ENCODE results near the gene NF2.
A peak's percentile ranks its signal among the peaks of the same experiment; 100 is the strongest.
"Not testable (repeated sequence)": the region's sequence is repeated elsewhere in the genome, so short reads cannot be mapped to it uniquely, and the experiment has no call there.

Gene NF2

GRCh38 chr22:29580200-29580810 lies 23.1 kb upstream of the NF2 start:
- Histone ChIP-seq H3K9me3 (ENCODE audit: control insufficient read depth, insufficient read depth, low read length) (no peaks in the 10 kb centered on the region), H3K36me3 (ENCODE audit: insufficient read depth, low read length) (peaks cover 6% of the 10 kb centered on the region; the same call in 1 of the 2 replicates), H3K9ac (ENCODE audit: low read depth, low read length) (peak overlapping the region; percentile 51), H3K4me1 (ENCODE audit: insufficient read depth, low read length) (peaks cover 4% of the 10 kb centered on the region; the same call in 1 of the 2 replicates)

- Histone ChIP-seq H3K4me1 (ENCODE audit: insufficient read depth, low read length) (peaks cover 4% of the 10 kb centered on the region; the same call in 1 of the 2 replicates), H3K9me3 (ENCODE audit: control insufficient read depth, insufficient read depth, low read length) (no peaks in the 10 kb centered on the region), H3K9ac (ENCODE audit: low read depth, low read length) (peak overlapping the region; percentile 51; the same call in 1 of the 2 replicates), H3K36me3 (ENCODE audit: insufficient read depth, low read length) (peaks cover 6% of the 10 kb centered on the region; the same call in 1 of the 2 replicates)
Observed at GRCh38 chr22:29581799-29582198, 21.6 kb upstream of the NF2 start.

- Histone ChIP-seq H3K9ac (ENCODE audit: low read depth, low read length) (no peak overlapping the region), H3K4me1 (ENCODE audit: insufficient read depth, low read length) (no peaks in the 10 kb centered on the region), H3K9me3 (ENCODE audit: control insufficient read depth, insufficient read depth, low read length) (no peaks in the 10 kb centered on the region), H3K36me3 (ENCODE audit: insufficient read depth, low read length) (no peaks in the 10 kb centered on the region)
Observed at GRCh38 chr22:29584975-29585374, 18.5 kb upstream of the NF2 start.

- H3K9me3 ChIP-seq (ENCODE audit: control insufficient read depth, insufficient read depth, low read length); H3K4me1 ChIP-seq (ENCODE audit: insufficient read depth, low read length); H3K36me3 ChIP-seq (ENCODE audit: insufficient read depth, low read length); H3K9ac ChIP-seq (ENCODE audit: low read depth, low read length): not testable (repeated sequence)
Observed at GRCh38 chr22:29586193-29586705, 17.2 kb upstream of the NF2 start.

- Histone ChIP-seq H3K9me3 (ENCODE audit: control insufficient read depth, insufficient read depth, low read length) (no peaks in the 10 kb centered on the region), H3K36me3 (ENCODE audit: insufficient read depth, low read length) (no peaks in the 10 kb centered on the region), H3K9ac (ENCODE audit: low read depth, low read length) (no peak overlapping the region), H3K4me1 (ENCODE audit: insufficient read depth, low read length) (no peaks in the 10 kb centered on the region)
Observed at GRCh38 chr22:29587938-29588699, 15.3 kb upstream of the NF2 start.

GRCh38 chr22:29593923-29594322 lies 9.5 kb upstream of the NF2 start:
- H3K4me1 ChIP-seq (ENCODE audit: insufficient read depth, low read length): no peaks in the 10 kb centered on the region
- H3K36me3 ChIP-seq (ENCODE audit: insufficient read depth, low read length): no peaks in the 10 kb centered on the region
- H3K9ac ChIP-seq (ENCODE audit: low read depth, low read length): no peak overlapping the region
- H3K9me3 ChIP-seq (ENCODE audit: control insufficient read depth, insufficient read depth, low read length): no peaks in the 10 kb centered on the region

- not testable (repeated sequence) for H3K9me3 ChIP-seq (ENCODE audit: control insufficient read depth, insufficient read depth, low read length); H3K36me3 ChIP-seq (ENCODE audit: insufficient read depth, low read length)
Observed at GRCh38 chr22:29594447-29594846, 9.0 kb upstream of the NF2 start.

GRCh38 chr22:29596408-29596807 lies 7.0 kb upstream of the NF2 start:
- H3K4me1 ChIP-seq (ENCODE audit: insufficient read depth, low read length): no peaks in the 10 kb centered on the region
- H3K9ac ChIP-seq (ENCODE audit: low read depth, low read length): no peak overlapping the region
- no peaks in the 10 kb centered on the region for H3K9me3 ChIP-seq (ENCODE audit: control insufficient read depth, insufficient read depth, low read length)
- no peaks in the 10 kb centered on the region for H3K36me3 ChIP-seq (ENCODE audit: insufficient read depth, low read length)

More at GRCh38 chr22:29594447-29594846, 9.0 kb upstream of the NF2 start:
- H3K4me1 ChIP-seq (ENCODE audit: insufficient read depth, low read length); H3K9ac ChIP-seq (ENCODE audit: low read depth, low read length): not testable (repeated sequence)

GRCh38 chr22:29597871-29598683 lies 5.4 kb upstream of the NF2 start:
- H3K36me3 ChIP-seq (ENCODE audit: insufficient read depth, low read length); H3K4me1 ChIP-seq (ENCODE audit: insufficient read depth, low read length); H3K9me3 ChIP-seq (ENCODE audit: control insufficient read depth, insufficient read depth, low read length): not testable (repeated sequence)
- peak overlapping the region; percentile 32; the same call in 1 of the 2 replicates for H3K9ac ChIP-seq (ENCODE audit: low read depth, low read length)

- Histone ChIP-seq H3K4me1 (ENCODE audit: insufficient read depth, low read length) (no peaks in the 10 kb centered on the region), H3K36me3 (ENCODE audit: insufficient read depth, low read length) (no peaks in the 10 kb centered on the region), H3K9me3 (ENCODE audit: control insufficient read depth, insufficient read depth, low read length) (no peaks in the 10 kb centered on the region), H3K9ac (ENCODE audit: low read depth, low read length) (no peak overlapping the region)
Observed at GRCh38 chr22:29598684-29599020, 4.8 kb upstream of the NF2 start.

GRCh38 chr22:29604076-29604360 lies 585 bp downstream of the NF2 start:
- Histone ChIP-seq H3K4me1 (ENCODE audit: insufficient read depth, low read length) (peaks cover 20% of the 10 kb centered on the region), H3K36me3 (ENCODE audit: insufficient read depth, low read length) (no peaks in the 10 kb centered on the region), H3K9ac (ENCODE audit: low read depth, low read length) (peak overlapping the region; percentile 99), H3K9me3 (ENCODE audit: control insufficient read depth, insufficient read depth, low read length) (no peaks in the 10 kb centered on the region)

- no peaks in the 10 kb centered on the region for H3K9me3 ChIP-seq (ENCODE audit: control insufficient read depth, insufficient read depth, low read length)
- peaks cover 20% of the 10 kb centered on the region for H3K4me1 ChIP-seq (ENCODE audit: insufficient read depth, low read length)
- H3K36me3 ChIP-seq (ENCODE audit: insufficient read depth, low read length): no peaks in the 10 kb centered on the region
- H3K9ac ChIP-seq (ENCODE audit: low read depth, low read length): no peak overlapping the region
Observed at GRCh38 chr22:29605527-29605850, 2.1 kb downstream of the NF2 start.

- Histone ChIP-seq H3K4me1 (ENCODE audit: insufficient read depth, low read length) (peaks cover 20% of the 10 kb centered on the region), H3K36me3 (ENCODE audit: insufficient read depth, low read length) (no peaks in the 10 kb centered on the region), H3K9me3 (ENCODE audit: control insufficient read depth, insufficient read depth, low read length) (no peaks in the 10 kb centered on the region), H3K9ac (ENCODE audit: low read depth, low read length) (no peak overlapping the region)
Observed at GRCh38 chr22:29606320-29606719, 2.9 kb downstream of the NF2 start.

GRCh38 chr22:29607426-29607825 lies 4.0 kb downstream of the NF2 start:
- Histone ChIP-seq H3K4me1 (ENCODE audit: insufficient read depth, low read length) (peaks cover 20% of the 10 kb centered on the region), H3K9ac (ENCODE audit: low read depth, low read length) (no peak overlapping the region), H3K36me3 (ENCODE audit: insufficient read depth, low read length) (no peaks in the 10 kb centered on the region), H3K9me3 (ENCODE audit: control insufficient read depth, insufficient read depth, low read length) (no peaks in the 10 kb centered on the region)

- Histone ChIP-seq H3K9me3 (ENCODE audit: control insufficient read depth, insufficient read depth, low read length) (no peaks in the 10 kb centered on the region), H3K9ac (ENCODE audit: low read depth, low read length) (no peak overlapping the region), H3K36me3 (ENCODE audit: insufficient read depth, low read length) (no peaks in the 10 kb centered on the region)
Observed at GRCh38 chr22:29609139-29609538, 5.7 kb downstream of the NF2 start.

More at GRCh38 chr22:29609139-29609538, 5.7 kb downstream of the NF2 start:
- H3K4me1 ChIP-seq (ENCODE audit: insufficient read depth, low read length): peaks cover 20% of the 10 kb centered on the region

All from ES-I3 (cell line).